Inflammatory macrophage treated with lipopolysaccharide for 1 hour (primary cell): ENCODE results near the gene ALAS1.

ENCODE experiments used
- DNase-seq, 2 donors: peaks; one replicate each; pipeline ENCODE4 v3.0.0-alpha.2; 2020 to 2022

Gene ALAS1

GRCh38 chr3:52256159-52256558, 58.2 kb downstream of the ALAS1 start:
- no peak for DNase-seq

DNA sequence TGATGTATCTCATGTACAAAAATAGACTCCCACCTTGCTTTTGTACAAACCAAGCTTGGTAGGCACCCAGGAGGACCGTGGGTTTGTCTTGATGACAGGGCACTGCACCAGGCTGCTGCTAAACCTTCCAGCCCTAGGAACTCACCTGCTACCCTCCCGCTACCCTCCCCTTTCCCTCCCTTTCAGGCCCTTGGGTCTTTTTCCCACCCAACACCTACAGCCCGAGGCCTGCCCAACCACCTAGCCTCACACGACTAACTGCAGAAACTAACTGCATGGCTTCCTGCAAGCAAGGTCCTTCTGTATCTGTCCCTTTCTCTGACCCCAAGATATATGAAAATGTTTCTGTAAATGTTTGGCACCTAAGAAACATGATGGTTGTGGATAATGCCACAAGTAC, 58.7 kb downstream of the ALAS1 start:
- no peak for DNase-seq

GRCh38 chr3:52257911-52258310, 60.0 kb downstream of the ALAS1 start:
- DNase-seq: no peak

DNA sequence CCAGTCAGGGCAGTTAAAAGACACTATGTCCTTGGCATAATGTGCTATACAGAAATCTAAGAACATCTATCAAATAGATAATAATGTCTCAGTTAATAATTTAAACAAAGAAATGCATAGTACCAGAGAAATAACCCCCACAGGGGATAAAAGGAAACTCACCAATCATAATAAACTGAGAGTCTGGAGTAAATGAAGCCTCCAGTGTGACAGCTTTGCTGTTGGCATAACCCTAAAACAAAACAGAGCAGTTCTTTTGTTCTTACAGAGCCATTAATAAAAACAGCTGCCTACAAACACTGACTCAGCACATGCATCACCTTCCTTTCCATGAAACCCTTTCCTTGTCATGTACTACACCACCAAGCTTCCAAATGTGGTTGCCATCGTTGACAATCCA, 61.1 kb downstream of the ALAS1 start:
- no peak for DNase-seq

- no peak for DNase-seq
Measured at GRCh38 chr3:52259448-52259847, 61.5 kb downstream of the ALAS1 start.

GRCh38 chr3:52262447-52262846, 64.5 kb downstream of the ALAS1 start:
- no peak for DNase-seq
